AML-193 (cell line): ENCODE measurements around the gene TGFBR2.
"Not testable (repeated sequence)": the region's sequence is repeated elsewhere in the genome, so short reads cannot be mapped to it uniquely, and the experiment has no call there.

Experiments
- DNase-seq, 2 experiments: peaks; one replicate each; lab custom pipeline; 2025; lab: John Stamatoyannopoulos, UW

TGFBR2 gene

GRCh38 chr3:30657914-30658313 lies 51.5 kb downstream of the TGFBR2 start:
- DNase-seq: peak in 1 of 2 experiments; percentile 51

- DNase-seq: peak; percentile 78 to 85
Measured at GRCh38 chr3:30658328-30659052, 52.1 kb downstream of the TGFBR2 start.

DNA sequence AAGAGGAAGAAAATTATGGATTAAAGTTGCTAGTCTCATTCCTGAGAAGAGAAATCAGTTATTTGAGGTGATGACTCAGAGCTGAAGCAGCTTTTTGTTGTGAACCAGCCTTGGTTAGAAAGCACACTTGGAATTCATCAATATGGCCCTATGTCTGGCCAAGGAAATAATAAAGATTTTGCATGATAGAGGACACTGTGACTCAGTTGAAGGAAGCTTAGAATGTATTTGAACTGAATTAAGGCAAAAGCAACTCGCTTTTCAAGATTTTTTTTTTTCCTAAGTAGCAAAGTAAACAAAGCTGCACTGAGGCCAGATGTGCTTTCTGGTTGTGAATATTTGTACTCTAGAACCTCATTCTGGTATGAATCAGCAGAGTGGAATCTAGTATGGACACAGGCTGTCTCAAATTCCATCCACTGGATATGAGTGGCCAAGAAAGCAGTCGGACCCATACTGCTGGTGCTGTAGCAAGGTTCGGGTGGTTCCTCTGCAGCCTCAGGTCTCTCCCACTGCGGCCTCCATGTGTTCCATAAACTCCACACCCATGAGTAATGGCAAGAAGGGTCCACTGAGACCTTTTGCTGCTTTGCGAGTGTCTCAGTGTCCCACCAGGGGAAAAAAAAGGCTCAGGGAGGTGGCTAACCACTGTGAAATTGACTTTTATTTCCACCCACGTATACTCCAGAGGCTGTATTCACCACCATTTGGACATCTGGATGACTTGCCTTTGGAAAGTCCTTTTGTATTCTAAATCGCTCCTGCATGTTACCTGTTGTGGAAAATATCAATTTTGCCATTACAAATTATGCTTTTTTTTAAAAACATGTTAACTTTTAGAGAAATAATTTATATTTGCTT lies 53.1 kb downstream of the TGFBR2 start:
- DNase-seq: no peak

DNA sequence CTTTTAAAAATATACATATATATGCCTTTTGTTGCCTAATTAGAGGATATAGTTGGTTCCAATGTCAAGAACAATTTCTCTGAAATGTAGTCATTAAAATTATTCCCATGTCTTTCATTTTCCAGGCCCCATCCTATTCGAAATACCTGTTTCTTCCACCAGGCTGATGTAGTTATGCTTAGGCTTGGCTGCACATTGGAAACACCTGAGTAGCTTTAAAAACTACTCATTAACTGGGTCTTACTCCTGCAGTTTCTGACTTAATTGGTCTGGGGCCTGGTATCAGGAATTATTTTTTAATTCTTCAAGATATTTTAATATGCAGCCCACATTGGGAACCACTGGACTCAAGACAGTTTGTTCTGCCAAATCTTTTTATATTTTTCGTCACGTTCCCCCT lies 53.7 kb downstream of the TGFBR2 start:
- DNase-seq: no peak

DNA sequence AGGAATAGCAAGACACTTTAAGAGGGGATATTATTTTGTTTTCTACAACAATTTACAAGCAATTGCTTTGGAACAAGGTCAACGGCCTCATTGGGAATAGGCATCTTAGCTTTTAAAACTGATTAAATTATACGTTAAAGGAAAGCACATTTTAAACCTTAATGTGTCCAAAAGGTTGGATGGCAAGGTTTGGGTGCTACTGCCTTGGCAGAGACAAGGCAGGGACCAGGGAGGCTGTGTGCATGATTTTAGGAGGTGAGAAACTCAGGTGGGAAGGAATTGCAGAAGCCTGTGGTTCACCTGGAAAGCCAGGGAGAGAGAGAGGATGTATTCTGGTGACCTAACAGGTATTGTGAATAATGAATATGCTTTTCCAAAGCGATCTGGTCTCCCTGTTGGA lies 54.3 kb downstream of the TGFBR2 start:
- DNase-seq: no peak

- DNase-seq: no peak
Measured at GRCh38 chr3:30661098-30661873, 54.9 kb downstream of the TGFBR2 start.

DNA sequence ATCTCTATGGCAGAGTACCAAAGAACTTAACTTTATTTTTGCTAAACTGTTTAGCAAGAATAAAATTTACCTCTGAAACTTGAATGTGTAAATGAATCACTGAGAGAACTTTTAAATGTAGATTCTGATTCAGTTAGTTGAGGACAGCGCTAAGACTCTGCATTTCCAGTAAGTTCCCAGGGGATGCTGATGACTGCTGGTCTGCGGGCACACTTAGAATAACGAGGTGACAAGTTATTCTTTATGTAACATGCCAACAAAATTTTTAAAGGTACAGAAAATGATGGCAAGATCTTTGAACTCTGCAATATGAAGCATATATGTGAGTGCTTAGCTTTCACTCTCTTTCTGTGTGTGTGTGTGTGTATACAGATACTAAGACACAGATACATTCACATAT lies 56.4 kb downstream of the TGFBR2 start:
- no peak for DNase-seq

- no peak for DNase-seq
Measured at GRCh38 chr3:30663533-30664241, 57.3 kb downstream of the TGFBR2 start.

DNA sequence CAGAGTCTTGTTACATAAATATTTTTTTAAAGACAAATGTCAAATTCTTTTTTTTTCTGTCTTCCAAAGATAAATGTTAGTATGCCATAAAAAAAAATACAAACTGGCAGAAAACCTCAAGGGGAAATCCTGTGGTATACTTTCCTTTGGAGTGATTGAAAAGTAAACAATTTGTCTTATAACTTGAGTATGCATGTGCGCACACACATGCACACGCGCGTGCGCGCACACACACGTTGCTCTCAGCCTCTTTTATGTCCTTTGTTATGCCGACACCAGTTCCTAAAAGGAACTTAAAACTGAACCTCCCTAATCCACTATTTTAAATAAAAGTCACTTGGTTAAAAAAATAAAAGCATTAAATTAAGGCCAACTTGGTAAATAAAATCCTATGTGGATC lies 58.1 kb downstream of the TGFBR2 start:
- DNase-seq: no peak

DNA sequence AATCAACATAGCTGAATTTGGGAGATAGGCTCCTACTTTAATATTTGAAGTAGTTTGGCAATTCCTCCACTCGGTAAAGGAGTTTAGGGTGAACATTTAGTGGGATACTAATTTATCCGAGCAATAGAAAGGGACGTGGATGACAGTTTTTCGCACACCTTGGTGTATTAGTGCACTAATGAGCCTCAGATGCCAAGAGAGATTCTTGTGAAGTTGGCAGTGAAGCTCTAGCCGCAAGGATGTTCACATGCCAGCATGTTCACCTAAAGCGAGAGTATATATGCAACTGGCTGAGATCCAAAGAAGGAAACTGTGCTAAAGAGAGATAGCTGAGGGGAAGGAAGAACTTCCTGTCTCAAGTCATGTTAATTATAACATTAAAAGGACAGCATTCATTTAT lies 58.5 kb downstream of the TGFBR2 start:
- peak; percentile 83 to 85 for DNase-seq

- DNase-seq: no peak
Measured at GRCh38 chr3:30665539-30665938, 59.1 kb downstream of the TGFBR2 start.

DNA sequence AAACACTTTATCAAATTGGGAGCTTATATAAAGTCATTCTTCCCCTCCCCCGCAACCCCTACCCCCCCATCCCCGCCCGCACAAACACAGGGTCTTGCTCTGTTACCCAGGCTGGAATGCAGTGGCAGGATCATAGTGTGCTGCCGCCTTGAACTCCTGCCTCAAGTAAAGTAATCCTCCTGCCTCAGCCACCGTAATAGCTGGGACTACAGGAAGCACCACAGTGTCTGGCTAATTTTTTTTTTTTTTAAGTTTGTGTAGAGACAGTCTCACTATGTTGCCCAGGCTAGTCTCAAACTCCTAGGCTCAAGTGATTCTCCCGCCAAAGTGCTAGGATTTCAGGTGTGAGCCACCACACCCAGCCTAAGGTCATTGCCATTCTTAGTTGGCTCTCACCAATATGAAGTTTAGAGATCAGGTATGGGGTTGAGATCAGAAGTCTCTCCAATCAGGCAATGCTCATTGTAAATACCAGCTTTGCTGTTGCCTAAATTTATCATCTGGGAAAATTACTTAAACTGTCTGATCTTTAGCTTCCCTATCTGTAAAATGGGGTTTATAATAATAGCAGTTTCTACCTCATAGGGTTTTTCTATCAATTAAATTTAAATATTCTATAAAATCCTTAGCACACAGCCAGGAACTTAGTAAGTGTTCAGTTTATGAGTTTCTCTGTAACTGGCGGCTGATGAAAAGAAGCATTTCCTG lies 60.3 kb downstream of the TGFBR2 start:
- no peak for DNase-seq

DNA sequence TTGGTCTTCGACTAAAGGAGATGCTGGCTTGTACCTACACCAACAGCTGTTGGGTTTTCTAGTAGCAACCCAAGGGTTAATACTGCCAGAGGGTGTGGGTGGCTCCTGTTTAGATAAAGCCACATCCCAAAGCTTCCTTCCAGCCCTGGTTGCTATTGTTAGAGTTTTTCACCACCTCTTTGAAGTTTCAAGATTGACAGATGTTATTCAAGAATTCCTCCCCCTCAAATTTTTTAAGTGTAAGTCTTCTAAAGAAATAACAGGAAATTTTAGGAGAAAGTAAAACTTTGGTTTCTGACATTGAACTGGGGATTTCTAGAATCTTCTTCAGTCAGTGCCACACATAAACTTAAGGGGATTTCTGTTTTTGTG lies 60.9 kb downstream of the TGFBR2 start:
- DNase-seq: no peak

- no peak for DNase-seq
Measured at GRCh38 chr3:30668051-30668609, 61.7 kb downstream of the TGFBR2 start.

DNA sequence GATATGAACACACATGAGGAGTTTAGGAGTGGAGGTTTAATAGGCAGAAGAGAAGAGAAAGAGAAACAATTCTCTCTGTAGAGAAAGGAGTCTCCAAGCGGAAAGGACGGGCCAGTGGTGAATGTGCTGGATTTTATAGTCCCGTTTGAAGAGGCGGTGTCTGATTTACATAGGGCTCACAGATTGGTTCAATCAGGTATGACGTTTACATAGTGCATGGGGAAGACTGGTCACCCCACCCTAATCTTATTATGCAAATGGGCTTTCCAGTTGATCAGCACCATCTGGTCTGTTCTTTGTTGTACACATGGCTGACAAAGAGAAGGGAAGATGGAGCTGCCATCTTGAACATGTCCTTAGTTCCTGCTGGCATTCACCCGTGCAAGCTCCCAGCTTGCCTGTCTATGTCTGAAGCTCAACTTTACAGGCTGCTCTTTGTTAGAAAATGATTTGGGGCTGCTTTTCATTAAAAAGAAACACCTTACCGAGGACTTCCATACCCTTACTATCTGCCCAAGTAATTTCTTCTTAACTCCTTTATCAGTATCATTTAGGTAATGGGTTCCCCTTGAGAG lies 63.0 kb downstream of the TGFBR2 start:
- DNase-seq: not testable (repeated sequence)

- DNase-seq: no peak
Measured at GRCh38 chr3:30670292-30670691, 63.9 kb downstream of the TGFBR2 start.

DNA sequence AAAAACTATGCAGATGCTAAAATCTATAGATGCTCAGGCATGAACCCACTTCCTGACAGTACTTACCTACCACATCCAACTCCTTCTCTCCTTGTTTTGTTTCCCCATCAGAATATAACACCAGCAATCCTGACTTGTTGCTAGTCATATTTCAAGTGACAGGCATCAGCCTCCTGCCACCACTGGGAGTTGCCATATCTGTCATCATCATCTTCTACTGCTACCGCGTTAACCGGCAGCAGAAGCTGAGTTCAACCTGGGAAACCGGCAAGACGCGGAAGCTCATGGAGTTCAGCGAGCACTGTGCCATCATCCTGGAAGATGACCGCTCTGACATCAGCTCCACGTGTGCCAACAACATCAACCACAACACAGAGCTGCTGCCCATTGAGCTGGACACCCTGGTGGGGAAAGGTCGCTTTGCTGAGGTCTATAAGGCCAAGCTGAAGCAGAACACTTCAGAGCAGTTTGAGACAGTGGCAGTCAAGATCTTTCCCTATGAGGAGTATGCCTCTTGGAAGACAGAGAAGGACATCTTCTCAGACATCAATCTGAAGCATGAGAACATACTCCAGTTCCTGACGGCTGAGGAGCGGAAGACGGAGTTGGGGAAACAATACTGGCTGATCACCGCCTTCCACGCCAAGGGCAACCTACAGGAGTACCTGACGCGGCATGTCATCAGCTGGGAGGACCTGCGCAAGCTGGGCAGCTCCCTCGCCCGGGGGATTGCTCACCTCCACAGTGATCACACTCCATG lies 65.3 kb downstream of the TGFBR2 start:
- DNase-seq: no peak

GRCh38 chr3:30672287-30672735 lies 65.9 kb downstream of the TGFBR2 start:
- no peak for DNase-seq

DNA sequence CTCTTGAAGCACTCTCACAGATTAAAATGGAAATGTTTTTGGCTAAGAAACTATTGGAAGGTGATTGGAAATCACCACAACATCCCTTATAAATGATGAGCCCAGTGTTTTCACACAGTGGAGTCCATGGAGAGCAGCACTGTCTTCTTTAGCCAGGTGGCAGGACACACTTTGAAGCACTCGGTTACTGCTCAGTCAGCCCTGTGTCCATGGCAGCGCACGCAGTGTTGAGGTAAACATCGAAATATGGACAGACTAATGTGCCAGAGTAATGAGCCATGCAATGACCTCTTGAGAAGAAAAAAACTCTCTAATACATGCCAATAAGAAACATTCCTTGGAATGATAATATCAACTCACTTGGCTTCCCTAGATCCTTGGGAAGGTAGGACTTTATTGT lies 66.6 kb downstream of the TGFBR2 start:
- DNase-seq: no peak
